H1 (cell line): Measurements from ENCODE around the gene OPN3. TPM values are rescaled to one million over a fixed set of nuclear protein-coding genes. Genes with fewer than 3 reads are reported as not detected.

Experiments used
- CTCF ChIP-seq, 3 experiments: IDR thresholded peaks; 1 replicate in 2 of 3; 2 replicates in 1 of 3; pipeline versions ENCODE4 v1.5.1 to v1.6.1; 2011; ENCODE audit warnings: low read length in 3 of 3, mild to moderate bottlenecking in 3 of 3, inconsistent platforms in 2 of 3, low read depth in 1 of 3, moderate library complexity in 1 of 3; ENCODE audit not compliant: insufficient read depth in 1 of 3; ENCODE audit errors: control extremely low read depth in 1 of 3
- EGR1 ChIP-seq: IDR thresholded peaks from 2 replicates; pipeline ENCODE4 v1.6.1; 2011; ENCODE audit warnings: low read depth, low read length, borderline replicate concordance
- FOSL1 ChIP-seq: IDR thresholded peaks from 2 replicates; pipeline ENCODE4 v1.6.1; 2011; ENCODE audit warnings: mild to moderate bottlenecking, low read depth, low read length, moderate library complexity; ENCODE audit not compliant: insufficient read depth
- POLR2AphosphoS5 ChIP-seq: IDR thresholded peaks from 2 replicates; pipeline ENCODE4 v1.6.1; 2011; ENCODE audit warnings: low read depth, low read length
- TBP ChIP-seq: IDR thresholded peaks from 2 replicates; pipeline ENCODE4 v1.6.1; 2011; ENCODE audit warnings: low read depth, low read length, improper control_type of control experiment
- polyA plus RNA-seq, 7 experiments: library from polyadenylated mRNA; depleted of rRNA in 3 of 7; stranded (reverse) in 5 of 7; unstranded in 2 of 7; fragments of >200 nt in 5 of 7; fragments of 200-250 nt in 2 of 7; gene quantifications; 1 replicate in 5 of 7; 2 replicates in 1 of 7; 4 replicates in 1 of 7; pipeline versions ENCODE4 v1.2.1 to v1.2.3, GENCODE V29; 2011 to 2013; ENCODE audit warnings: missing spikeins in 2 of 7, mixed read lengths in 2 of 7
- total RNA-seq: library from RNA; stranded (reverse); fragmentation: NEBNext Ultra II Directional; extraction: Animal tissue kit (Norgen Biotek cat#: 25700); gene quantifications from 2 replicates; pipeline ENCODE4 v1.2.1, GENCODE V29; 2021

OPN3 gene
- total and polyA plus RNA-seq, 2 of the 8 experiments (the other 6 are each of a cell fraction or from before 2014, with no cell fraction given): 8.8 to 19.4 TPM

DNA sequence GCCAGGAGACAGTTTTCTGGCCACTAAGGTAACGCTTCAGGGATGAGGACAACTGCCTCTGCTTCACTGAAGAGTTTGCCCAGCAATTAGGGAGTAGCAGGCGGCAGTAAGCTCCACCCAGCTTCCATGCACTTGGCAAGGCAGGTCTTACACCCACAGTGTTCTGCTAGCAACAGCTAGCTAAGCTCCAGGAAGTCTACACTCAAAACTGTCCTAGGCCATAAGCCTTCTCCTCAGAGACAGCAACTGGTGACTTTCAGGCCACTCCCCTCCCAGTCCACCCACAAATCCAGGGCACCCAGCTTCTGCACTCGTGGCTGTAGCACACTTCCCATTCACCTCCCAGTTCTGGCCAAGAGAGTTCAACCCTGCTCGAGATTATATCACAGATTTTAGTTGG, 60.7 kb downstream of the OPN3 start (continued):
- no peak for TF ChIP-seq CTCF (IDR thresholded peaks at IDR 0.05; ENCODE audit: control extremely low read depth in 1 of 3, insufficient read depth in 1 of 3, low read depth in 1 of 3, low read length in 3 of 3)
- no peak for TF ChIP-seq TBP
- no peak for TF ChIP-seq FOSL1
- no peak for TF ChIP-seq EGR1
- TF ChIP-seq POLR2AphosphoS5: no peak
- TF ChIP-seq, all 59 proteins: peak for 0
